Endothelial cell (in vitro differentiated cells): Measurements from ENCODE around the gene CENPX. TPM values are rescaled to one million over a fixed set of nuclear protein-coding genes. Genes with fewer than 3 reads are reported as not detected.
A peak's percentile ranks its signal among the peaks of the same experiment; 100 is the strongest.

Experiments used
- DNase-seq: peaks from one replicate; pipeline ENCODE4 v3.0.0; 2021; ENCODE audit warnings: low spot score
- H3K27ac Mint-ChIP-seq: one replicate; pipeline ENCODE4 v1.8.0; 2021; ENCODE audit warnings: mixed read lengths, inconsistent platforms; ENCODE audit not compliant: unreplicated experiment
- H3K27me3 Mint-ChIP-seq: one replicate; pipeline ENCODE4 v1.8.0; 2021; ENCODE audit warnings: mild to moderate bottlenecking, moderate library complexity, mixed read lengths, inconsistent platforms; ENCODE audit not compliant: unreplicated experiment
- H3K36me3 Mint-ChIP-seq: one replicate; pipeline ENCODE4 v1.8.0; 2021; ENCODE audit warnings: mild to moderate bottlenecking, low read depth, mixed read lengths, inconsistent platforms; ENCODE audit not compliant: unreplicated experiment
- H3K4me1 Mint-ChIP-seq: one replicate; pipeline ENCODE4 v1.8.0; 2021; ENCODE audit warnings: mild to moderate bottlenecking, mixed read lengths, inconsistent platforms; ENCODE audit not compliant: unreplicated experiment
- H3K4me3 Mint-ChIP-seq: one replicate; pipeline ENCODE4 v1.8.0; 2021; ENCODE audit warnings: mild to moderate bottlenecking, mixed read lengths, inconsistent platforms; ENCODE audit not compliant: unreplicated experiment
- H3K9me3 Mint-ChIP-seq: one replicate; pipeline ENCODE4 v1.8.0; 2021; ENCODE audit warnings: mixed read lengths, inconsistent platforms; ENCODE audit not compliant: unreplicated experiment
- CTCF ChIP-seq: fragments of 200-600 bp; sonication (generic); IDR thresholded peaks from one replicate; pipeline ENCODE4 v1.5.0; 2021; ENCODE audit warnings: antibody characterized with exemption; ENCODE audit not compliant: unreplicated experiment
- total RNA-seq: library from RNA; stranded (reverse); fragmentation: NEBNext Ultra II Directional; extraction: Animal tissue kit (Norgen Biotek cat#: 25700); gene quantifications from one replicate; pipeline ENCODE4 v1.2.1, GENCODE V29; 2021; ENCODE audit not compliant: unreplicated experiment

Gene CENPX
- total RNA-seq, 1 donor from 2014 or later: 42.9 TPM

GRCh38 chr17:82023447-82024241, 966 bp upstream of the CENPX start:
- peak overlapping the region; percentile 81 for H3K4me3 Mint-ChIP-seq
- H3K4me1 Mint-ChIP-seq: peaks cover 5% of the 10 kb centered on the region
- no peaks in the 10 kb centered on the region for H3K9me3 Mint-ChIP-seq
- H3K36me3 Mint-ChIP-seq: peaks cover 2% of the 10 kb centered on the region
- no peak for TF ChIP-seq CTCF
- DNase-seq: peak; percentile 33
- peaks cover 7% of the 10 kb centered on the region for H3K27me3 Mint-ChIP-seq
- no peak overlapping the region for H3K27ac Mint-ChIP-seq

GRCh38 chr17:82022981-82023446, 336 bp upstream of the CENPX start, which contains the start of gene LRRC45:
TSS of gene LRRC45 (plus strand) at chr17:82023305. CDS start at chr17:82023644, 339 bp downstream.
- DNase-seq: peak; percentile 100
- Mint-ChIP-seq H3K9me3 (no peaks in the 10 kb centered on the region), H3K27me3 (peaks cover 8% of the 10 kb centered on the region), H3K4me3 (peak within 1 kb of the TSS; percentile 91), H3K4me1 (peaks cover 5% of the 10 kb centered on the region), H3K36me3 (peaks cover 4% of the 10 kb centered on the region), H3K27ac (no peak within 1 kb of the TSS)
- no peak for TF ChIP-seq CTCF

DNA sequence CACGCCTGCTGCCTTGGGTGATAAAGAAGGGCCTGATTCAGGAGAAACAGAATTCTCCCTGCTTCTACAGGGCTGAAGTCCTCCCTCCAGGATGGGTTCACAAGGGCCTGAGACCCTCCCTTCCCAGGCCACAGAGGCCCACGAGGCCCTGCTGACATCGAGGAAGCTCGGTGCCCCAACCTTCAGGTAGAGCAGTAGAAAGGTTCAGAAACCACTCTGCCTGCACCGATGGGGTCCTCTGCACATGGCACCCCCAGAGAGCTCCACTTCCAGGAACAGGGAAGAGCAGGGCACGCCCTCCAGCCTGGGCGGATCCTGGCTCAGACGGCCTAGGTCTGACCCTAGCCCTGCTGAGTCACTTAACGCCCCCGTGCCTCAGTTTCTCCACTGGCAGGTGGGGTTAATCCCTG, 773 bp downstream of the CENPX start:
- peak overlapping the region; percentile 91 for H3K4me3 Mint-ChIP-seq
- peaks cover 5% of the 10 kb centered on the region for H3K4me1 Mint-ChIP-seq
- no peak for DNase-seq
- peaks cover 8% of the 10 kb centered on the region for H3K27me3 Mint-ChIP-seq
- no peak overlapping the region for H3K27ac Mint-ChIP-seq
- TF ChIP-seq CTCF: no peak
- peaks cover 4% of the 10 kb centered on the region for H3K36me3 Mint-ChIP-seq
- H3K9me3 Mint-ChIP-seq: no peaks in the 10 kb centered on the region

DNA sequence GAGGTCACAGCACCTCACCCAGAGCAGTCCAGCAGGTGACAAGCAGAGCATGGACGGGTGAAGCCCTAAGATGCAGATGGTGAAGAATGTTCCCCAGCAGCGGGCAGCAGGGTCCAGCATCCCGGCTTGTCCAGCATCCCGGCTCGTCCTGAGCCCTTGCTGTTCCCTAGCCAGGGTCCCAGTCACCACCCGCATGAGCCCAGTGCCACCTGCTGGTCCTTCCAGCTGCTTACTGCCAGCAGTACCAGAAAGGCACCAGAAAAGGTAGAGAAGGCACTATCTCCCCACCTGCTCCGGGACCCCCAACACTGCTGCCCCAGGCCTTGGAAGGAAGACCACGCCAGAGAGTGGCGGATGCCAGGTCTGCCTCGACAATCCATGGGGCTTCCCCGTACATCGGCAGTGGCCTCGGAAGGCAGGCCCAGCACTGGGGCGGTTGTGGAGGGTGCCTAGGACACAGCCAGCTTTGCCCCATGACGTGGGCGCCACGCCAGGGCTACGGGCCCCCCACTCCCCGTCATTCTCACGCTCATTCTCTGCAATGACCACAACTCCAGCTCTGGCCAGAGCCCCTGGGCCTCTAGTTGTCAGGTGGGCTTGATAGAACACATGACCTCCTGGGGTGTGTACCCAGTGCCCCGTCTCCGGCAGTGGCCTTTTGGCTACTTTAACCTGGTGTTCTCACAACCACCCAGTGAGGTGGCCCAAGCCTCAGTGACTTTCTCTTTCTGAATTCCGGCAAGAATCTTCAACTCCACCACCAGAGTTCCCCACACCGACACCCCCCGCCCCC, 1.4 kb downstream of the CENPX start:
- H3K27me3 Mint-ChIP-seq: peaks cover 6% of the 10 kb centered on the region
- H3K4me3 Mint-ChIP-seq: peak overlapping the region; percentile 91
- H3K9me3 Mint-ChIP-seq: no peaks in the 10 kb centered on the region
- peak; percentile 53 for DNase-seq
- TF ChIP-seq CTCF: peak; percentile 20
- peaks cover 5% of the 10 kb centered on the region for H3K4me1 Mint-ChIP-seq
- H3K27ac Mint-ChIP-seq: no peak overlapping the region
- H3K36me3 Mint-ChIP-seq: peaks cover 4% of the 10 kb centered on the region
